Ascending aorta (tissue), 2 donors: Measurements from ENCODE around the gene TBC1D14. TPM values are rescaled to one million over a fixed set of nuclear protein-coding genes. Genes with fewer than 3 reads are reported as not detected.

Experiments used
- DNase-seq, 2 donors: peaks; one replicate each; pipeline ENCODE4 v3.0.0-alpha.2; 2019; ENCODE audit warnings: low spot score in 2 of 2
- H3K27ac ChIP-seq, 2 donors: fragments of 200-600 bp; sonication (generic); one replicate each; pipeline ENCODE4 v1.5.1; 2016 to 2017; ENCODE audit warnings: mild to moderate bottlenecking in 1 of 2
- H3K27me3 ChIP-seq: fragments of 200-600 bp; sonication (generic); one replicate; pipeline ENCODE4 v1.5.1; 2017
- H3K36me3 ChIP-seq, 2 donors: fragments of 200-600 bp; sonication (generic); one replicate each; pipeline ENCODE4 v1.5.1; 2016
- H3K4me1 ChIP-seq, 2 donors: fragments of 200-600 bp; sonication (generic); one replicate each; pipeline ENCODE4 v1.5.1; 2016 to 2017; ENCODE audit warnings: mild to moderate bottlenecking in 1 of 2
- H3K4me3 ChIP-seq, 2 donors: fragments of 200-600 bp; sonication (generic); one replicate each; pipeline ENCODE4 v1.5.1; 2016 to 2017; ENCODE audit warnings: mild to moderate bottlenecking in 1 of 2
- H3K9me3 ChIP-seq, 2 donors: fragments of 200-600 bp; sonication (generic); one replicate each; pipeline ENCODE4 v1.5.1; 2016
- intact Hi-C: fragments of 100-400 bp; cut with DNase I; formaldehyde crosslinking; loops from one replicate; pipeline ENCODE4 v1.15.1; 2023
- total RNA-seq: library from RNA; depleted of rRNA; stranded (reverse); fragments of >200 nt; gene quantifications from one replicate; pipeline ENCODE4 v1.1.0, GENCODE V29; 2016
- TF ChIP-seq, protein P1 (sequence below), 3 experiments: fragments of 200-600 bp in 2 of 3; fragments of 450-650 bp in 1 of 3; sonication (generic) in 2 of 3; IDR thresholded peaks; one replicate each; pipeline ENCODE4 v1.5.1; 2016 to 2019; ENCODE audit warnings: antibody characterized with exemption in 3 of 3, mild to moderate bottlenecking in 1 of 3, moderate library complexity in 1 of 3

TBC1D14 gene
- total RNA-seq, 1 donor from 2014 or later = 26.4 TPM

DNA sequence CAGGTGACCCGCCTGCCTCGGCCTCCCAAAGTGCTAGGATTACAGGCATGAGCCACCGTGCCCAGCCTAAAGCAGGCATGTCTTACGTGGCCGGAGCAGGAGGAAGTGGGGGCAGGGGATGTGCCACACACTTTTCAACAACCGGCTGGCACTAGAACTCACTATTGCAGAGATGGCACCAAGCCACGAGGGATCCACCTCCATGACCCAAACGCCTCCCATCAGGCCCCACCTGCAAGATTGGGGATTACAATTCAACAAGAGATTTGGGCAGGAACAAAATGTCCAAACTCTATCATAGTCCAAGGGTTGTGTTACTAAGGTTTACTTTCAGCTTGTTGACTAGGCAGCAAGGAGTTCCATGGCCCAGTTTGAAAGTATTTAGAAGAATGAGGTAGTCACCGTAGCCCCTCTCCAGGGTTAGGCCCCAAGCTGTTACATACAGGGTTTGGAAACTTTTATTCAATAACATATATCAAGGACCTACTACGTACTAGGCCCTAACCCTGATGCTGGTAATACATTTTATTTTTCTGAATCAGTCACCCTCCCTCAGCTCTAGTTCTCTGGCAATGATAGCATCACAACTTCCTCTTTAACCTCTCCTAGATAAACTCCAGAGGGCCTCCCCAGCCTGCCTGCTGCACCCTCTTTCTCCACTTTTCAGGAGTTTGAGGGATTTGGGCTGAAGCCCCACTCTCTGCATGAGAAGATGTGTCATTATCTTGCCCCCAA is 18.0 kb upstream of the TBC1D14 start:
- no peaks in the 10 kb centered on the region for H3K9me3 ChIP-seq
- no peaks in the 10 kb centered on the region for H3K27me3 ChIP-seq
- H3K4me1 ChIP-seq = no peaks in the 10 kb centered on the region
- no peak overlapping the region for H3K4me3 ChIP-seq
- H3K36me3 ChIP-seq = no peaks in the 10 kb centered on the region
- DNase-seq = peak in 1 of 2 donors; percentile 52
- no peak overlapping the region for H3K27ac ChIP-seq
- intact Hi-C loops = no loop called here
- TF ChIP-seq, protein P1, sequence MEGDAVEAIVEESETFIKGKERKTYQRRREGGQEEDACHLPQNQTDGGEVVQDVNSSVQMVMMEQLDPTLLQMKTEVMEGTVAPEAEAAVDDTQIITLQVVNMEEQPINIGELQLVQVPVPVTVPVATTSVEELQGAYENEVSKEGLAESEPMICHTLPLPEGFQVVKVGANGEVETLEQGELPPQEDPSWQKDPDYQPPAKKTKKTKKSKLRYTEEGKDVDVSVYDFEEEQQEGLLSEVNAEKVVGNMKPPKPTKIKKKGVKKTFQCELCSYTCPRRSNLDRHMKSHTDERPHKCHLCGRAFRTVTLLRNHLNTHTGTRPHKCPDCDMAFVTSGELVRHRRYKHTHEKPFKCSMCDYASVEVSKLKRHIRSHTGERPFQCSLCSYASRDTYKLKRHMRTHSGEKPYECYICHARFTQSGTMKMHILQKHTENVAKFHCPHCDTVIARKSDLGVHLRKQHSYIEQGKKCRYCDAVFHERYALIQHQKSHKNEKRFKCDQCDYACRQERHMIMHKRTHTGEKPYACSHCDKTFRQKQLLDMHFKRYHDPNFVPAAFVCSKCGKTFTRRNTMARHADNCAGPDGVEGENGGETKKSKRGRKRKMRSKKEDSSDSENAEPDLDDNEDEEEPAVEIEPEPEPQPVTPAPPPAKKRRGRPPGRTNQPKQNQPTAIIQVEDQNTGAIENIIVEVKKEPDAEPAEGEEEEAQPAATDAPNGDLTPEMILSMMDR (IDR thresholded peaks at IDR 0.05) = no peak

DNA sequence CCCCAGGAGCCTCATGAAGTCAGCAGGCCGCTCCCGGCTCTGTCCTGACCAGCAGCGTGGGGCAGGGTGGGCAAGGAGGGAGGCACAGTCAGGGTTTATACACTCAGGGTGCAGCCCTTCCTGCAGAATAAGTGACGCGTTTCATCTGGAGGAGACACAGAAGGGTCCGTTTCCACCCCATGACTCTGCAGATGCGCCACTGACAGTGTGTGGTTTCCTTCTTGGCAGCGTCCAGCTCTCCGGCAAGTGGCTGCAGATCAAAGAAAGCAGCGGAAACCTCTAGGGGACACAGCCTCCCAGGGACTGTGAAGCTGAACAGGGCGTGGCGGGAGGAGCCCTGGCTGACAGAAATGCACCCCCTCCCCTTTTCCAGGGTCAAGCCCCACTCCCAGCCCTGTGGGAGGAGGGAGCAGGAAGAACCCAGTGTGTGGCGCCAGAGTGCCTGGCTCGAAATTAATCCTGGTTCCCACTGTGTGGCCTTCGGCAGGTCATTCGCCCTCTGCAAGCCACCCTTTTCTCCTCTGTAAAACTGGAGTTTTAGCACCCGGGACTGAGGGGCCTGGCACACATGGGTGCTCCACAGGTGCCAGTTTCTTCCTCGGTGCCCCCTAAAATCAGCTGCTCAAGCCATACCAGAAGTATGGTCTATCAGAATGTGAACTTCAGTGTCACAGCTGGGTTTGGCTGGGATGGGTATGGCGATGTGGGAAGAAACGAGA is 17.3 kb upstream of the TBC1D14 start:
- H3K9me3 ChIP-seq = no peaks in the 10 kb centered on the region
- H3K4me1 ChIP-seq = no peaks in the 10 kb centered on the region
- H3K27ac ChIP-seq = no peak overlapping the region
- H3K27me3 ChIP-seq = no peaks in the 10 kb centered on the region
- H3K36me3 ChIP-seq = no peaks in the 10 kb centered on the region
- TF ChIP-seq, protein P1 (IDR thresholded peaks at IDR 0.05) = no peak
- H3K4me3 ChIP-seq = no peak overlapping the region
- intact Hi-C loops = no loop called here
- DNase-seq = peak in 1 of 2 donors; percentile 70

DNA sequence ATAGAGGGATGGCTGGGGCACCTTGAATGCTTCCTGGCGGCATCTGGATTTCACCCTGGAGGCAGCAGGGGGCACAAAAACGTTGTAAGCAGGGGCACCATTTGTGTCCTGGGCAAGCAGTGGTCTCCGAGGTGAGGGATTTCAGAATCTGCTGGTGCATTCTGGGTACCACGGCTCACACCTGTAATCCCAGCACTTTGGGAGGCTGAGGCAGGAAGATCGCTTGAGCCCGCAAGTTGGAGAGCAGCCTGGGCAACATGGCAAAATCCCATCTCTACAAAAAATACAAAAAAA is 16.8 kb upstream of the TBC1D14 start:
- peak in 1 of 2 donors; percentile 42 for DNase-seq
- no peaks in the 10 kb centered on the region for H3K36me3 ChIP-seq
- no peaks in the 10 kb centered on the region for H3K9me3 ChIP-seq
- no peaks in the 10 kb centered on the region for H3K4me1 ChIP-seq
- no peak overlapping the region for H3K4me3 ChIP-seq
- intact Hi-C loops = no loop called here
- no peaks in the 10 kb centered on the region for H3K27me3 ChIP-seq
- no peak overlapping the region for H3K27ac ChIP-seq
- TF ChIP-seq, protein P1 (IDR thresholded peaks at IDR 0.05) = no peak

DNA sequence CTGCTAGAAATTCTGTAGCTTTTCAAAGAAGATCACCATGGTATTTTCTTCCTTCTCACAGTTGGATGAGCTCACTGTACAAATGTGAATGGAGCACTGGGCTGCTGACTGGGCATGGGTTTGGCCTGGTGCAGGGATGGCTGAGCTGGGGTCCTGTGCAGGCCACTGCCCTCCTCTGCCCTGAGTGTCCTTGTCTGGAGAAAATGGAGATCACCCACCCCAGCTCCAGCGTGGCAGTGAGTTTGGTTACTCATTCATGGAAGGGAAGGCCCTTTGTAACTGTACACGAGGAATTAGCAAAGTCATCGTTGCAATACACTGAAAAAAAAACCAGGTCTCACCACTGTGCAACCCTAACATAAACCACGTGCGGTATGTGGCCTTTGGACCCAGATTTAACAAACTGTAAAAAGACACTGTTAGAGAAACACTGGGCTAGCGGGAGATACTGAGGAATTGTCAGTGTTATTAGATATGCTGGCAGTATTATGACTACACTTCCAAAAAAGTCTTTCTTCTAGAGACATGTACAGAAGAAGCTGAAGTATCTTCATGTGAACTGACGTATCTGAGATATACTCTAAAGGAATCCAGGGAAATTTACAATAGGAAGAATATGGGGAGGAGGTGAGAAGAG is 16.1 kb upstream of the TBC1D14 start:
- Histone ChIP-seq H3K9me3 (no peaks in the 10 kb centered on the region), H3K27me3 (no peaks in the 10 kb centered on the region), H3K4me1 (no peaks in the 10 kb centered on the region), H3K4me3 (no peak overlapping the region), H3K36me3 (no peaks in the 10 kb centered on the region), H3K27ac (no peak overlapping the region)
- TF ChIP-seq, protein P1 (IDR thresholded peaks at IDR 0.05) = no peak
- intact Hi-C loops = no loop called here
- DNase-seq = peak in 1 of 2 donors; percentile 44

- H3K9me3 ChIP-seq = no peaks in the 10 kb centered on the region
- no peak overlapping the region for H3K4me3 ChIP-seq
- no peaks in the 10 kb centered on the region for H3K4me1 ChIP-seq
- no peaks in the 10 kb centered on the region for H3K36me3 ChIP-seq
- no peak for DNase-seq
- no peaks in the 10 kb centered on the region for H3K27me3 ChIP-seq
- TF ChIP-seq, protein P1 (IDR thresholded peaks at IDR 0.05) = no peak
- intact Hi-C loops = no loop called here
- H3K27ac ChIP-seq = no peak overlapping the region
These were observed 15.5 kb upstream of the TBC1D14 start for GRCh38 chr4:6894086-6894478.
